Measurements from ENCODE around the gene ARSI. TPM values are rescaled to one million over a fixed set of nuclear protein-coding genes. Genes with fewer than 3 reads are reported as not detected.

Gene ARSI
- total RNA-seq, result not detected

DNA sequence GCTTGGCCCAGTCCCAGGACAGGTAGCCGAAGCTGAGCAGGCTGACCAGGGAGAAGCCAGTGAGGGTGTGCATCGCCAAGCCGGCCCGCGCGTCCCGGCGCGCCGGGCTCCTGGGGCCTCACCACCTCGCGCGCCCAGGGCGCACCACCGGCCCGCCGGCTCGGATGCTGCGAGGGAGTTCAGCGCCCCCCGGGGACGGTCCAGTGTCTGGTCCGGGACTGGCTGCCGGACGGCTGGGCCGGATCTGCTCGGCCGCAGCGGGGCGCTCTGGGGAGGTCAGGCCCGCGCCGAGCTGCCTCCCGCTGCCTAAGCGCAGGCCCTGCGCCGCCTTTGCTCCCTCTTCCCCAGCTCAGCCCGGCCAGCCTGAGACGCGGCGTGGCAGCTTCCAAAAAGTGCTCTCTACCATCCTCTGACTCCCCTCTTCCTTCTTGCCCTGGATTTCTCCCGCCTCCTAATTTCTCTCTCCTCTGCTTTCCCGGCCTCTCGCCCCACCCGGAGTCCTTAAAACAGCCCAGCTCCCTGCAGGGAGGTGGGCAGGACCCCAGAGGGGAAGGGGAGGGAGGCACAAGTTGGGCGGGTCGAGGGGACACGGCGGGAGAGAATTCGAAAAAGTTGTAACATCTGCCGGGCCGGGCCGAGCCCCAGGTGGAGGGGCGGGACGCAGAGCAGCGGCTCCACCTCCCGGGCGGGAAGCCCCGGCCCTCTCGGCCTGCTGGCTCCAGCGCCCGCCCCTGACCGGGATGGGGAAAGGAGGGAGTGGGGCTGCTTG is at the start of gene ARSI:
Gene ARSI (minus strand): TSS at position 605 of the 769 bp plus-strand sequence. CDS start 532 bp downstream, at position 73.
- Mint-ChIP-seq H3K4me1 (no peaks in the 10 kb centered on the region), H3K27me3 (peaks cover 27% of the 10 kb centered on the region), H3K27ac (no peak within 1 kb of the TSS), H3K36me3 (ENCODE audit: low read depth) (no peaks in the 10 kb centered on the region), H3K4me3 (no peak within 1 kb of the TSS), H3K9me3 (no peaks in the 10 kb centered on the region)
- no peak for ATAC-seq (replicated peaks)

DNA sequence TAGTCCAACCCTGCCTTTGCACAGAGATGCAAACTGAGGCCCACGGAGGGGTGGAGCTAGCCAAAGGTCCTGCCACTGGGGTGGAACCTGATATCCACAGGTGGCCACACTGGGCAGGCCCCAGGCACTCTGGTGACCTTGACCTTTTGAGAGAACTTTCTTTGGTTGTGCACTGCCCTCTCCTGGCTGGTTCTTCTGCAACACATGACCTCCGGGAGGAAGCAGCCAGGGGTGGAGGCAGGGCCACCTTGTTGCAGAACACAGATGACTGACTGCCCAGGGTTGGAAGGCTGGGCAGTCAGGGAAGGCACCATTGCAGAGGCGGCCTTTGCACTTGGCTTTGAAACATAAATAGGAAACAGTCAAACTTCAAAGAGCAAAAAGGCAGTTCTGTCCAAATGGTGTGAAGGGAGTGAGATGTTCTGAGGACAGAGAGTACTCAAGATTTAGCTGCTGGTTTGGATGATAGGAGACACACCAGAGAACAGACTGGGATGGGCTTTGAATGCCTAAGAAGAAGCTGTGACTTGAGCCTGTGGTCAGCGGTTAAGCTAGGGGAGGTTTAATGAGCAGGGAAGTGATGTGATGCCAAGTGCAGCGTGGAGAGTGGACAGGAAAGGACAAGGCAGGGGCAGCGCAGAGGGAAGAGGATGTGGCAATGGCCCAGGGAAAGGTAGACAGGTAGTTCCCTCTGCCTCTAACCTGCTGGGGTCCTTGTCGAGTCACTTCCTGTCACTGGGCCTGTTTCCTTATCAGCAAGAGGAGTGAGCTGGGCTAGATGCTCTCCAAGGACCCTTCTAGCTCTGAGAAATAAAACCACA is 48.0 kb upstream of the ARSI start:
- peak overlapping the region; percentile 56 for H3K27ac Mint-ChIP-seq
- no peaks in the 10 kb centered on the region for H3K9me3 Mint-ChIP-seq
- H3K4me3 Mint-ChIP-seq, result peak overlapping the region; percentile 9
- H3K36me3 Mint-ChIP-seq (ENCODE audit: low read depth), result no peaks in the 10 kb centered on the region
- peak; percentile 94 for ATAC-seq (replicated peaks)
- no peaks in the 10 kb centered on the region for H3K27me3 Mint-ChIP-seq
- H3K4me1 Mint-ChIP-seq, result peaks cover 8% of the 10 kb centered on the region

- Mint-ChIP-seq H3K4me3 (no peak overlapping the region), H3K4me1 (peaks cover 8% of the 10 kb centered on the region), H3K36me3 (ENCODE audit: low read depth) (no peaks in the 10 kb centered on the region), H3K27ac (no peak overlapping the region), H3K9me3 (no peaks in the 10 kb centered on the region), H3K27me3 (no peaks in the 10 kb centered on the region)
- ATAC-seq (replicated peaks), result no peak
Observed at GRCh38 chr5:150349681-150350275, 47.1 kb upstream of the ARSI start.

DNA sequence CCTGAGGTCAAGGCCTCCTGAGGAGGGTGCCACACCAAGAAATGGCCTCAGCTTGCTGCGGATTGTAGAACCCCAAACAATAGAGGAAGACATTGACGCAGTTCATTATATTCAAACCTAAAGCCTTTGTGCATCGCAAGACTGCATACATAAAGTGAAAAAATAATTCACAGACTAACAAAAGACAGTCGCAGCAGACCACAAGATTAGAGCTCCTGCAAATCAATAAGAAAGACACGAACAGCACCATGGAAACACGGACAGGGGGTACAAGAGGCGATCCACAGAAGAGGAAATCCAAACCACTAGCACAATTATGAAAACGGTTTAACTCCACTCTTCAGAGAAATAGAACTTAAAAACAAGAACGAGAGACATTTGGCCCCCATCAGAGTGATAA is 44.7 kb upstream of the ARSI start:
- Mint-ChIP-seq H3K9me3 (no peaks in the 10 kb centered on the region), H3K36me3 (ENCODE audit: low read depth) (no peaks in the 10 kb centered on the region), H3K4me3 (no peak overlapping the region), H3K27me3 (peaks cover 4% of the 10 kb centered on the region), H3K27ac (no peak overlapping the region), H3K4me1 (peaks cover 8% of the 10 kb centered on the region)
- no peak for ATAC-seq (replicated peaks)

GRCh38 chr5:150347003-150347402 is 44.3 kb upstream of the ARSI start:
- ATAC-seq (replicated peaks), result no peak
- Mint-ChIP-seq H3K4me1 (peaks cover 8% of the 10 kb centered on the region), H3K4me3 (no peak overlapping the region), H3K27ac (no peak overlapping the region), H3K27me3 (peaks cover 4% of the 10 kb centered on the region), H3K36me3 (ENCODE audit: low read depth) (no peaks in the 10 kb centered on the region), H3K9me3 (no peaks in the 10 kb centered on the region)

DNA sequence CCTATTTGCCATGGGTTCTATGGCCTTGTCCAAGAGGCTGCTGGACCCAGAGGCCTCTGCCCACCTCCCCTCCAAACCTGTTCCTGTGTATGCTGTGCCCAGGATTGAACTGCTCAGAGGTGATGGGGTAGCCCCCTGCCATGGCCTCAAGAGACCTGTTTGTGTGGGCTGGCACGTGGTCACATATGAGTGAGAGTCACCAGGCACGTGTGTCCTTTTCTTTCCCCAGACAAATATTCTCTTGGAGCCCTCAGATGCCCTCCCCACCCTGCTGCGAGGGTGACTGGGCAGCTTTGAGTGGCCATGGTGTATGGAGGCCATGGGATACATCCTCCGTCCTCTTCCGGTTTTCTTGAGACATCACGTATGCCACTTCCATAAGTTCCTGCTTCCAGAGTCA is 43.9 kb upstream of the ARSI start:
- H3K4me3 Mint-ChIP-seq, result no peak overlapping the region
- H3K27me3 Mint-ChIP-seq, result peaks cover 4% of the 10 kb centered on the region
- no peak for ATAC-seq (replicated peaks)
- H3K27ac Mint-ChIP-seq, result no peak overlapping the region
- H3K9me3 Mint-ChIP-seq, result no peaks in the 10 kb centered on the region
- no peaks in the 10 kb centered on the region for H3K36me3 Mint-ChIP-seq (ENCODE audit: low read depth)
- H3K4me1 Mint-ChIP-seq, result peaks cover 8% of the 10 kb centered on the region

DNA sequence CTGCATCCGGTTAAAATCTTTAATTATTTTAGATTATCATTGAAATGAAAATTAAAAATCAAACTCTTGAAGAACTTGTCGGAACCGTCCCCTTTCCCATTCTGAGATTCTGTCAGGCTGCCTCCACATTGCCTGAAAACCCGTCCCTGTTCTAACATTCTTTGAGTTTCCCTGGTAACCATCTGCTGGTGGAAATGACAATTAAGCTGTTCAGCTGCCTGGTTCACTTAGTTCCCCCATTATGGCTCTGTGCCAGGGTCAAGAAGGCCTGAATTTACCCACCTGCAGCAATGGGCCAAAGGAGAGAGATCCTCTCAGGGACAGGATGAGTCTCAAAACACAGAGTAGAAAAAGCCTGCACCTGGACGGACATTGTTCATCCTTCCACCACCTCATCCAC is 43.0 kb upstream of the ARSI start:
- H3K27ac Mint-ChIP-seq, result no peak overlapping the region
- peaks cover 4% of the 10 kb centered on the region for H3K27me3 Mint-ChIP-seq
- peaks cover 4% of the 10 kb centered on the region for H3K4me1 Mint-ChIP-seq
- no peak overlapping the region for H3K4me3 Mint-ChIP-seq
- no peaks in the 10 kb centered on the region for H3K9me3 Mint-ChIP-seq
- no peaks in the 10 kb centered on the region for H3K36me3 Mint-ChIP-seq (ENCODE audit: low read depth)
- no peak for ATAC-seq (replicated peaks)

DNA sequence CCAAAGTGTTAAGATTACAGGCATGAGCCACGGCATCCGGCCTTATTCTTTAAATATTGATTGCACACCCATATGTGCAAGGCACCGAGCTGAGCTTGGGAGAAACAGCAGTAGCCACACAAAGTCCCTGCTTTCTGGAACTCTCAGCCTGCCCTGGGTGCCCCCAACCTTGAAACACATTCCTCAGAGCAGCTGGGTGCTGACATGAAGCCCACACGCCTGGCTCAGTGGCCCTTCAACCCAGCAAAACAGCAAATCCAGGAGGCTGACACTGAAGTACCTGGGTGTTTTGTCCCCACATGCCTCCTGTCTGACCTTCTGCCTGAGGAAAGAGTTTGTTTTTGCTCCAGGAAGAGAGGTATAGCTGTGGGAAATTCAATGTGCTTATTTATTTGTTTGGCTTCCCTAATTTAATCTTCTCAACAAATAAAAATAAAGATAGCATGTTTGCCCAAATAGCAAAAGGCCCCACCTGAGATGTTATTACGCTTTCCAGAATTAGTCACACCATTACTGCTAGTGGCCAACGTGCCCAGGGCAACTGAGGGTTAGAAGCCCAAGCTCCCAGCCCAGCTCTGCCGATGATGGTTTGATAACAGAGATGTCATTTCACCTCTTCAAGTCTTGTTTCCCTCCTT is 41.4 kb upstream of the ARSI start:
- H3K9me3 Mint-ChIP-seq, result no peaks in the 10 kb centered on the region

GRCh38 chr5:150342583-150342982 is 39.9 kb upstream of the ARSI start:
- no peaks in the 10 kb centered on the region for H3K9me3 Mint-ChIP-seq
- H3K27ac Mint-ChIP-seq, result no peak overlapping the region
- ATAC-seq (replicated peaks), result no peak
- H3K27me3 Mint-ChIP-seq, result peaks cover 4% of the 10 kb centered on the region
- no peaks in the 10 kb centered on the region for H3K4me1 Mint-ChIP-seq
- H3K4me3 Mint-ChIP-seq, result no peak overlapping the region
- no peaks in the 10 kb centered on the region for H3K36me3 Mint-ChIP-seq (ENCODE audit: low read depth)

More for the DNA sequence above, 41.4 kb upstream of the ARSI start:
- Mint-ChIP-seq H3K36me3 (ENCODE audit: low read depth) (no peaks in the 10 kb centered on the region), H3K4me1 (no peaks in the 10 kb centered on the region), H3K27ac (no peak overlapping the region), H3K4me3 (no peak overlapping the region), H3K27me3 (peaks cover 4% of the 10 kb centered on the region)
- ATAC-seq (replicated peaks), result no peak

DNA sequence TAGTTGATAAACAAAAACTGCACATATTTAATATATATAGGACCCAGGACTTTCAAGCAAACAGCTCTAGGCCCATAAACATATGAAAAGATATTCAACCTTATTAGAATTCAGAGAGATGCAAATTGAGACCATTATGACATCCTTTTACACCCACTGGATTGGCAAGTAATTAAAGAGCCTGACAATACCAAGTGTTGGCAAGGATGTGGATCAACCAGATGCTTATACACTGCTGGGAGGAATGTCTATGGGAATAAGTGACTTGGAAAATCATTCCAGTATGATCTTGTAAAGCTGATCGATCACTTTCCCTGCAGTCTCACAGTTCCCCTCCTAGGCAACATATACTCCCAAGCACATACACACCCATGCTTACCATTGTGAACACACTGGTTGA is 39.3 kb upstream of the ARSI start:
- H3K4me3 Mint-ChIP-seq, result no peak overlapping the region
- no peaks in the 10 kb centered on the region for H3K4me1 Mint-ChIP-seq
- no peak overlapping the region for H3K27ac Mint-ChIP-seq
- H3K36me3 Mint-ChIP-seq (ENCODE audit: low read depth), result no peaks in the 10 kb centered on the region
- peaks cover 4% of the 10 kb centered on the region for H3K27me3 Mint-ChIP-seq
- no peaks in the 10 kb centered on the region for H3K9me3 Mint-ChIP-seq
- ATAC-seq (replicated peaks), result no peak

DNA sequence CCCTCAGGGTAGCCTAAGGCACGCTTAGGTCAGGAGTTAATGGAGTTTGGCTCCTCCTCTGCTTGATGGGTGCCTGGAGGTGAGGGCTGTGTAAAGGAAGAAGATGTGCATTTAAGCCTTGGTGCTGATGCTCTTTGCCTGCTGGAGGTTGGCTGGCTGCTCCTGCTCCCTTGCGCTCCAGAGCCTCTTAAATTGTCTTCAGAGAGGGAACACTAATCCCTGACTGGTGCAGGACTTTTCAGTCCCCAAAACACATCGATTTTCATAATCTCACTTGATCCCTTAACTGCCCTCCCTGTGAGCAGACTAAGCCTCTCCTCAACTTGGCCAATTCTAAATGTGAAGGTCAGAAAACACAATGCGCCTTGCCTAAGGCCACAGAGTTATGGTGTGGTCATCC is 38.6 kb upstream of the ARSI start:
- ATAC-seq (replicated peaks), result no peak
- no peaks in the 10 kb centered on the region for H3K9me3 Mint-ChIP-seq
- H3K4me1 Mint-ChIP-seq, result no peaks in the 10 kb centered on the region
- no peak overlapping the region for H3K4me3 Mint-ChIP-seq
- no peak overlapping the region for H3K27ac Mint-ChIP-seq
- peaks cover 4% of the 10 kb centered on the region for H3K27me3 Mint-ChIP-seq
- H3K36me3 Mint-ChIP-seq (ENCODE audit: low read depth), result no peaks in the 10 kb centered on the region

GRCh38 chr5:150340614-150341255 is 38.0 kb upstream of the ARSI start:
- Mint-ChIP-seq H3K27ac (no peak overlapping the region), H3K36me3 (ENCODE audit: low read depth) (no peaks in the 10 kb centered on the region), H3K9me3 (no peaks in the 10 kb centered on the region), H3K4me3 (no peak overlapping the region), H3K4me1 (no peaks in the 10 kb centered on the region), H3K27me3 (peaks cover 4% of the 10 kb centered on the region)
- ATAC-seq (replicated peaks), result peak; percentile 77

DNA sequence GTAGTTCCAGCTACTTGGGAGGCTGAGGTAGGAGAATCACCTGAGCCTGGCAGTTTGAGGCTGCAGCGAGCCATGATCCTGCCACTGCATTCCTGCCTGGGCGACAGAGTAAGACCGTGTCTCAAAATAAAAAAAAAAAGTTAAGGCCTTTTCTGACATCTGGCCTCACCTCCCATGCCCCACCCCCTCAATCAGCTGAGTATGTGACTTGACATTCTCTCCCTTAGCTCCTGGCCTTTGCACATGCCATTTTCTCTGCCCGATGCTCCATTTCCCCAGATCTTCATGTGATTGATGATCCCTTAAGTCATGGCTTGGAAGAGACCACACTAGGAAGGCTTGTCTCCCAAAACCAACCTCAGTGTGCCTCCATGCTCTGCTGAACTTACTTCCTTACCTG is 37.1 kb upstream of the ARSI start:
- no peak for ATAC-seq (replicated peaks)
- no peak overlapping the region for H3K27ac Mint-ChIP-seq

DNA sequence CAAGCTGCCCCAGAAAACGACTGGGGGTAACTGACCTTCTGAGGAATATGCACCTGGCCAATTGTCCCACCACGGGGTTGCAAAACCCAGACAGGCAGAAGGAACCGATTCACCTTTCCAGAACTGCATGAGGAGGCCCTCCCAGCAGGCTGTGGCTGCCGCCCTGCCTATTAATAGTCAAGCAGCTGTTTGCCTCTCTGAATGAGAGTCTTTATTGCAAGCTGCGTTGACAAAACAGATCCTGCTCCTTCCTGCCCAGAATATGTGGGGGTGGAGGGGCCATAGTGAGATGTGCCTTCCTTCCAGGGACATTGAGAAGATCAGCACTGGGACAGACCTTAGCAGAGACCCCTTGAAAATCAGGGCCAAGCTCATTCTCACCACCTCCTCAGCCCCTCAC is 36.5 kb upstream of the ARSI start:
- Mint-ChIP-seq H3K4me1 (no peaks in the 10 kb centered on the region), H3K27me3 (no peaks in the 10 kb centered on the region), H3K36me3 (ENCODE audit: low read depth) (no peaks in the 10 kb centered on the region), H3K4me3 (no peak overlapping the region), H3K9me3 (no peaks in the 10 kb centered on the region), H3K27ac (no peak overlapping the region)
- no peak for ATAC-seq (replicated peaks)

More for the DNA sequence above, 37.1 kb upstream of the ARSI start:
- Mint-ChIP-seq H3K9me3 (no peaks in the 10 kb centered on the region), H3K36me3 (ENCODE audit: low read depth) (no peaks in the 10 kb centered on the region), H3K4me1 (no peaks in the 10 kb centered on the region), H3K4me3 (no peak overlapping the region), H3K27me3 (peaks cover 4% of the 10 kb centered on the region)
